PFSK-1 (cell line): Measurements from ENCODE around the gene ARL6IP6.
A peak's percentile ranks its signal among the peaks of the same experiment; 100 is the strongest.

Experiments
- FOXP2 ChIP-seq: optimal IDR thresholded peaks from 2 replicates; pipeline ENCODE3; 2011; ENCODE audit warnings: borderline replicate concordance, control low read depth, inconsistent platforms; ENCODE audit not compliant: insufficient read depth; ENCODE audit errors: extremely low read length, extremely low read depth
- POLR2AphosphoS5 ChIP-seq: IDR thresholded peaks from 2 replicates; pipeline ENCODE4 v1.6.1; 2012; ENCODE audit warnings: low read depth, mild to moderate bottlenecking, control low read depth, low read length, moderate library complexity
- SIN3A ChIP-seq: IDR thresholded peaks from 2 replicates; pipeline ENCODE4 v1.6.1; 2012; ENCODE audit warnings: mild to moderate bottlenecking, low read length, moderate library complexity, borderline replicate concordance; ENCODE audit not compliant: insufficient read depth
- TAF1 ChIP-seq: IDR thresholded peaks from 2 replicates; pipeline ENCODE4 v1.6.1; 2012; ENCODE audit warnings: low read length, control low read depth, borderline replicate concordance; ENCODE audit not compliant: insufficient read depth
- TF ChIP-seq, protein P1 (sequence below), 2 experiments: IDR thresholded peaks; 2 replicates each; pipeline versions ENCODE4 v1.6.1 to v1.8.0; 2011 to 2012; ENCODE audit warnings: low read depth in 2 of 2, low read length in 2 of 2, control low read depth in 1 of 2, inconsistent platforms in 1 of 2, mild to moderate bottlenecking in 1 of 2, moderate library complexity in 1 of 2; ENCODE audit not compliant: insufficient read depth in 1 of 2

Gene ARL6IP6

DNA sequence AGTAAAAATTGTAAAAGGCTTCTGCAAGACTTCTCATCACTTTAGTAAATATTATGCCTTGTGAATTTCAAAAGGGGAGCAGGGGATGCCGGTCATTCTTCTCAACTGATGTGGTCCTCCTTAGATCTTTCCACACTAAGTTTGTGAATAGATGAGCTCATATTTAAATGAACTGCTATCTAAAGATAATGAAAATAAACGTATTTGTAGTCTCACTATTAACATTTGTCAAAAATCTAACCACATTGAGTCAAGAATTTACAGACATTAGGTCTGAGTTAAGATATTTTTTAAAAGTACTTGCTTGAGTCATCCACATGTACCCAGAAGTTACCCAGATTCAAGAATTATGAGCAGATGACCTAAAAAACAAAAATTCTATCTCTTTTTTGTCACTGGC, 7.7 kb upstream of the ARL6IP6 start:
- TF ChIP-seq SIN3A (no peak), TAF1 (no peak), POLR2AphosphoS5 (no peak), FOXP2 (no peak)
- TF ChIP-seq, protein P1, sequence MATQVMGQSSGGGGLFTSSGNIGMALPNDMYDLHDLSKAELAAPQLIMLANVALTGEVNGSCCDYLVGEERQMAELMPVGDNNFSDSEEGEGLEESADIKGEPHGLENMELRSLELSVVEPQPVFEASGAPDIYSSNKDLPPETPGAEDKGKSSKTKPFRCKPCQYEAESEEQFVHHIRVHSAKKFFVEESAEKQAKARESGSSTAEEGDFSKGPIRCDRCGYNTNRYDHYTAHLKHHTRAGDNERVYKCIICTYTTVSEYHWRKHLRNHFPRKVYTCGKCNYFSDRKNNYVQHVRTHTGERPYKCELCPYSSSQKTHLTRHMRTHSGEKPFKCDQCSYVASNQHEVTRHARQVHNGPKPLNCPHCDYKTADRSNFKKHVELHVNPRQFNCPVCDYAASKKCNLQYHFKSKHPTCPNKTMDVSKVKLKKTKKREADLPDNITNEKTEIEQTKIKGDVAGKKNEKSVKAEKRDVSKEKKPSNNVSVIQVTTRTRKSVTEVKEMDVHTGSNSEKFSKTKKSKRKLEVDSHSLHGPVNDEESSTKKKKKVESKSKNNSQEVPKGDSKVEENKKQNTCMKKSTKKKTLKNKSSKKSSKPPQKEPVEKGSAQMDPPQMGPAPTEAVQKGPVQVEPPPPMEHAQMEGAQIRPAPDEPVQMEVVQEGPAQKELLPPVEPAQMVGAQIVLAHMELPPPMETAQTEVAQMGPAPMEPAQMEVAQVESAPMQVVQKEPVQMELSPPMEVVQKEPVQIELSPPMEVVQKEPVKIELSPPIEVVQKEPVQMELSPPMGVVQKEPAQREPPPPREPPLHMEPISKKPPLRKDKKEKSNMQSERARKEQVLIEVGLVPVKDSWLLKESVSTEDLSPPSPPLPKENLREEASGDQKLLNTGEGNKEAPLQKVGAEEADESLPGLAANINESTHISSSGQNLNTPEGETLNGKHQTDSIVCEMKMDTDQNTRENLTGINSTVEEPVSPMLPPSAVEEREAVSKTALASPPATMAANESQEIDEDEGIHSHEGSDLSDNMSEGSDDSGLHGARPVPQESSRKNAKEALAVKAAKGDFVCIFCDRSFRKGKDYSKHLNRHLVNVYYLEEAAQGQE (IDR thresholded peaks at IDR 0.05; ENCODE audit: insufficient read depth in 1 of 2, low read depth in 2 of 2, low read length in 2 of 2) = no peak

DNA sequence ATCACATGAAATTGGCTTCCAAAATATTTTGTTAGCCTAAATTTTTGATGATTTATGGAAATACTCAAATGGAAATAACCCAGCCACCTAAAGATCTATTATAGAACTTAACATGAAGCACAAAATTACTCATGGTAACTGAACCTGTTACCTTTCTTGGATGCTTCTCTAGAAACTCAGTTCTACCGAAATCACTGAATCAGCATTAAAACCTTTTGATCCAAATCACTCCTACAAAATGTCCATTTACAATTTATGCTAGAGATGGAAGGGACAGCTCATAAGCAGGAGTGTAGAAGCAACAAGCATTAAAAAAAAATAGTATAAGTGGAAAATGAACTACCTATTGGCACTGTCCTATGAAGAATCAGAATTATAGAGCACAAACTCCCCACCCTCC, 3.3 kb upstream of the ARL6IP6 start:
- TF ChIP-seq SIN3A = no peak
- no peak for TF ChIP-seq FOXP2
- TF ChIP-seq, protein P1 (IDR thresholded peaks at IDR 0.05; ENCODE audit: insufficient read depth in 1 of 2, low read depth in 2 of 2, low read length in 2 of 2) = no peak
- TF ChIP-seq POLR2AphosphoS5 = no peak
- no peak for TF ChIP-seq TAF1

DNA sequence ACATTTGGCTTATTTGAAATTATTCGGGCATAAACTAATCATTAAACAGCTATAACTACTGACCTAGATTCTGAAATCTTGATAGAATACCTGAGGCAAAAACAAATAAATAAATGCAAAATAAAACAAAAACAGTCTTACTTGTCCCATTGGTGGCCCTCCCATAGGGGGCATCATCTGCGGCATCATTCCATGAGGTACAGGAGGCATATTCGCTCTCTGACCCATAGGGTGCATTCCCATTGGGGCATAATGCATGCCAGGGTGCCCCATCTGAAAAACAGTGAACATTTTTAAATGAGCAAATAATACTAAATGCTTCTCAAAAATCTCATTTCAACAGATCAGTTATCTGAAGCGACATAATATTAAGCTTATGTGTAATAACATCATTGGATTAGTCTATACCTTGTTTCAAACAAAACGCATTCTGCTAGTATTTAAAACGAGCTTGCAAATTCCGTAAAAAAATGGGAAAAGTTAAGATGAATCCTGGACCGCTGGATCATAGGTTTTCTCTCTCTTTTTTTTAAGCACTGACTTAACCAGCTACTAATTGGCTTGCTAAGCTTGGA, 2.5 kb upstream of the ARL6IP6 start:
- no peak for TF ChIP-seq POLR2AphosphoS5
- no peak for TF ChIP-seq FOXP2
- no peak for TF ChIP-seq SIN3A
- no peak for TF ChIP-seq TAF1
- TF ChIP-seq, protein P1 (IDR thresholded peaks at IDR 0.05; ENCODE audit: insufficient read depth in 1 of 2, low read depth in 2 of 2, low read length in 2 of 2) = no peak

DNA sequence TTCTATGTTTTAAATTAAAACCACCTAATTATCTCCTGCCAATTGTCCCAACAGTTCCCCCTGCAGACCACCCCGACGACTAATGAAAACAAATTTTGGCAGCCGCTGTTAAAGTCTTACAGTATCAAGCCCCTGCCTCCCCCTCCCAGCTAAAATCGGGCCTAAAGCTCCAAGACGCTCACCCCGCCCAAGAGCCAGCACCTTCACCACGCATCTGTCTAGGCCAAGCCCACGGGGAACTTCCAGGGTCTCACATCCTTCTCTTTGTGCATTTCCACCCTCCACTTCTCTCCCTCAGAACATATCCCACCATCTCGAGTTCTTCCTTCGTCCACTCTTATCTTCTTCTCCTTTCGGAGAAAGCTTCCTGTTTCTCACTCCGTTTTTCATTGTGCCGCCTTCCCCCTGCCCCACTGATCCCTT, 1.6 kb upstream of the ARL6IP6 start:
- TF ChIP-seq TAF1 = no peak
- TF ChIP-seq SIN3A = no peak
- no peak for TF ChIP-seq FOXP2
- TF ChIP-seq, protein P1 (IDR thresholded peaks at IDR 0.05; ENCODE audit: insufficient read depth in 1 of 2, low read depth in 2 of 2, low read length in 2 of 2) = no peak
- TF ChIP-seq POLR2AphosphoS5 = no peak

DNA sequence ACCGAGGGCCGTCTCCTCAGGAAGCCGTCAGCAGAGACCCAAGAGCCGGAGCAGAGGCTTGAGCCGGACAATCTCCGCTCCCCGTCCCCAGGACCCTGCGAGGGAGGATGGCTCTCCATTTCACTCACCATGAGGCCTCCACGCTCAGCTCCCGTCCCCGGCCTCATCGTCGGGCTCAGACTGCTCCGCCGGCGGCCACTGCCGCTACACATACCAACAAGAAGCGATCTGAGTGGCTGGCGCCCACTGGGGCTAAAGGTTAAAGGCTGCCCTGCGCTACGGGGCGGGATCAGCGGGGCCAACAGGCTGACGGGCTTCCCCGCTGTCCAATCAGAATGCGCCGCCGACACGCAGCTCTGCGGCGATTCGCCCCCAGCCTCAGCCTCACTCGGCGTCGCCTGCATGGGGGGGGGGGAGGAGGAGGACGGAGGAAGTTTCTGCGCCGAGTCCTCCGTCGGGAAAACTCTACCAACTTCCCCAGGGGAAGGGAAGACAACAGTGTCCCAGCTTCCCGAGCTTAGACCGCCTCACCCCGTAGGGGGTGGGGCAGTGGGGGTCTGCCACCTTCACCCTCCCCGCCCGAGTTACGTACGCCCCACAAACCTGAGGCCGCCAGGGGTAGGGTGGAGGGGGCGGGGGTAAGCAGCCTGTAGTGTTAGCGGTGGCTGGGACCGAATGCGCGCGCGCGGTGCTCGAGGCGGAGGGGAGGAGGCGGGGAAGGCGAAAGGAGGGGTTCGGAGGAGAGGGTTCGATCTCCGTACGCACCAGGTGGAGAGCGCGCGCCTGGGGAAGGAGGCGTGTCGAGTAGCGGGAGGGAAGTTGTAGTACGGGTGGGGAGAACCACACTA, 968 bp upstream of the ARL6IP6 start, which contains the start of gene PRPF40A:
TSS of gene PRPF40A (minus strand) at position 234 of the 848 bp plus-strand sequence. CDS start at position 212, 22 bp downstream.
- TF ChIP-seq SIN3A (peak; percentile 9; the same call in 1 of the 2 replicates), FOXP2 (peak; percentile 39), POLR2AphosphoS5 (peak; percentile 47; the same call in 1 of the 2 replicates), TAF1 (peak; percentile 64; the same call in 1 of the 2 replicates)
- TF ChIP-seq, protein P1 (IDR thresholded peaks at IDR 0.05; ENCODE audit: insufficient read depth in 1 of 2, low read depth in 2 of 2, low read length in 2 of 2) = no peak
